Coronary artery (tissue), 2 donors: ENCODE measurements around the gene IFITM1.

Experiments used
- DNase-seq: peaks from one replicate; pipeline ENCODE4 v3.0.0-alpha.2; 2017; ENCODE audit warnings: low spot score
- H3K27ac ChIP-seq, 2 donors: fragments of 200-600 bp; sonication (generic); one replicate each; pipeline ENCODE4 v1.5.1; 2016 to 2019
- H3K4me3 ChIP-seq: fragments of 200-600 bp; sonication (generic); 2 replicates; pipeline ENCODE4 v1.5.1; 2016; ENCODE audit warnings: mild to moderate bottlenecking, moderate library complexity
- TF ChIP-seq, protein P1 (sequence below): fragments of 200-600 bp; sonication (generic); IDR thresholded peaks from one replicate; pipeline ENCODE4 v1.5.1; 2019; ENCODE audit warnings: antibody characterized with exemption

IFITM1 gene

DNA sequence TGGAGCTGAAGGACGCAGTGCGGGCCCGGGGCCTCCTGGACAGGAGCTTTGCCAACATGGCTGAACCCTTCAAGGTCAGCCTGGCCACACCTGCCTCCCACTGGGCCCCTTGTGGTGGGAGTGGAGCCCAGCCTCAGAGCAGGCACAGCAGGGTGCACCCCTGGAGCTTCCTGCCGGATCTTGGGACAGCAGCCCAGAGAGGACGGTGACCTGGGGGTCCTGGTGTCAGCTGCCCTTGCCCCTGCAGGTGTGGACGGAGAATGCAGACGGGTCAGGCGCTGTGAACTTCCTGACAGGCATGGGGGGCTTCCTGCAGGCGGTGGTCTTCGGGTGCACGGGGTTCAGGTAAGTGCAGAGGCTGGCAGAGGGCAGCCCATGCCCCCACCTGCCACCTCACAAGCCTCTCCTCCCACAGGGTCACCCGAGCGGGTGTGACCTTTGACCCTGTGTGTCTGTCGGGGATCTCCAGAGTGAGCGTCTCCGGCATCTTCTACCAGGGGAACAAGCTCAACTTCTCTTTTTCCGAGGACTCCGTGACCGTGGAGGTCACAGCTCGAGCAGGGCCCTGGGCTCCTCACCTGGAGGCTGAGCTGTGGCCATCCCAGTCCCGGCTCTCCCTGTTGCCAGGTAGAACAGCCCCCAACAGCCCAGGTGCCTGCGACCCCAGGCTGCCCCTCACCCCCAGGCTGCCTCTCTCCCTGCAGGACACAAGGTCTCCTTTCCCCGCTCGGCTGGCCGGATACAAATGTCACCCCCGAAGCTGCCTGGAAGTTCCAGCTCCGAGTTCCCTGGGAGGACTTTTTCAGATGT, 19.8 kb upstream of the IFITM1 start:
- Histone ChIP-seq H3K27ac (no peak overlapping the region), H3K4me3 (no peak overlapping the region)
- TF ChIP-seq, protein P1, sequence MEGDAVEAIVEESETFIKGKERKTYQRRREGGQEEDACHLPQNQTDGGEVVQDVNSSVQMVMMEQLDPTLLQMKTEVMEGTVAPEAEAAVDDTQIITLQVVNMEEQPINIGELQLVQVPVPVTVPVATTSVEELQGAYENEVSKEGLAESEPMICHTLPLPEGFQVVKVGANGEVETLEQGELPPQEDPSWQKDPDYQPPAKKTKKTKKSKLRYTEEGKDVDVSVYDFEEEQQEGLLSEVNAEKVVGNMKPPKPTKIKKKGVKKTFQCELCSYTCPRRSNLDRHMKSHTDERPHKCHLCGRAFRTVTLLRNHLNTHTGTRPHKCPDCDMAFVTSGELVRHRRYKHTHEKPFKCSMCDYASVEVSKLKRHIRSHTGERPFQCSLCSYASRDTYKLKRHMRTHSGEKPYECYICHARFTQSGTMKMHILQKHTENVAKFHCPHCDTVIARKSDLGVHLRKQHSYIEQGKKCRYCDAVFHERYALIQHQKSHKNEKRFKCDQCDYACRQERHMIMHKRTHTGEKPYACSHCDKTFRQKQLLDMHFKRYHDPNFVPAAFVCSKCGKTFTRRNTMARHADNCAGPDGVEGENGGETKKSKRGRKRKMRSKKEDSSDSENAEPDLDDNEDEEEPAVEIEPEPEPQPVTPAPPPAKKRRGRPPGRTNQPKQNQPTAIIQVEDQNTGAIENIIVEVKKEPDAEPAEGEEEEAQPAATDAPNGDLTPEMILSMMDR: no peak
- DNase-seq: no peak

DNA sequence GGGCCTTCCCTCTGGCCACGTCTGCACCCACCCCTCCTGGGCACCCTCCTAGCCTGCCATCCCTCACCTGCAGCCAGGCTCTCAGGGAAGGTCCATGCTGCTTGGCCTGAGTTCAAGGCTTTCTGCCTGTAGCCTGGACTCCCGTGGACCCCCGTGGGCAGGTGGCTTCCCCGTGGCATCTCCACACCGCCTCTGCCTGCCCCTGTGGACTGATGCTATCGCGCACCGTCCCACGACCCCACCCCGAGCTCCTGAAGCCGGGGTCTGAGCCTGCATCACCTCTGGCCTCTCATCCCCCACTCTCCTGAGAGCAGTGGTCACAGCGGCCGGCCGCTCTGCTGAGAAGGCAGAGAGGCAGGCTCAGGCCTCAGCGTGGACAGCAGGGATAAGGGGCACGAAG, 19.1 kb upstream of the IFITM1 start:
- DNase-seq: no peak
- TF ChIP-seq, protein P1: no peak
- Histone ChIP-seq H3K4me3 (no peak overlapping the region), H3K27ac (no peak overlapping the region)

DNA sequence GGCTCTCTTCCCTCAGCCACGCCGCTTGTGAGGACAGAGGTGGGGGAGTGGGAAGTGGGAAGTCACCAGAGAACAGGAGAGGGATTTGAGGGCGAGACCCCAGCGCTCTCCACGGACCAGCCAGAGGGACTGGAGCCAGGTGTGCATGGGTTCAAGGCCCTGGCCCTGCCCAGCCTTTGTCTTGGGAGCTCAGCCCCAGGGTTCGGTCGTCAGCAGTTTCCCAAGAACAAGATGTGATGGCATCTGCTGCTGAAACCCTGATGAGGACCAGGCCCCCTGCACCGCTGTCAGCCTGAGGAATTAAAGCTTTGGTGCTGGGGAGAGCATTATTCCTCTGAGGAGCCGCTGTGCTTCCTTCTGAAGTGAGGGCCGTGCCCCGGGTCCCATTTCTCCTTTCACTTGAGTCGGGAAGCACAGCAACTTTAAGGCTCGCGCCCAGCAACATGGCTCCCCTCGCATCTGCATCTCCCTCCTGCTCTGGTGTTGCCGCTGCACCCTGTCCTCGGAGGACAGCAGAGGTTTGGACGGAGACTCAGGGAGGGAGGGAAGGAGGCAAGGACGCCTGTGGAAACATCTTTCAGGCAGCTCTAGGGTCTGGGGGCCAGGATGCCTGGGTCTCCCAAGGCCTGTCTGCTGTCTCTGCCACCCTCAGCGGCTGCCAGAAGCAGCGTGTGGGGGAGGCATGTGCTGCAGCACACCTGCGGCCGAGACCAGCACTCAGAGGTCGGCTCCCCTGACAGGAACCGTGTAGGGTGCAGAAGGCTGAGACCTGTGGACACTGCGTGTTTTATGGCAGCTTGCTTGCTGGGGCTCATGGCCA, 18.3 kb upstream of the IFITM1 start:
- Histone ChIP-seq H3K4me3 (no peak overlapping the region), H3K27ac (no peak overlapping the region)
- no peak for DNase-seq
- TF ChIP-seq, protein P1: no peak

DNA sequence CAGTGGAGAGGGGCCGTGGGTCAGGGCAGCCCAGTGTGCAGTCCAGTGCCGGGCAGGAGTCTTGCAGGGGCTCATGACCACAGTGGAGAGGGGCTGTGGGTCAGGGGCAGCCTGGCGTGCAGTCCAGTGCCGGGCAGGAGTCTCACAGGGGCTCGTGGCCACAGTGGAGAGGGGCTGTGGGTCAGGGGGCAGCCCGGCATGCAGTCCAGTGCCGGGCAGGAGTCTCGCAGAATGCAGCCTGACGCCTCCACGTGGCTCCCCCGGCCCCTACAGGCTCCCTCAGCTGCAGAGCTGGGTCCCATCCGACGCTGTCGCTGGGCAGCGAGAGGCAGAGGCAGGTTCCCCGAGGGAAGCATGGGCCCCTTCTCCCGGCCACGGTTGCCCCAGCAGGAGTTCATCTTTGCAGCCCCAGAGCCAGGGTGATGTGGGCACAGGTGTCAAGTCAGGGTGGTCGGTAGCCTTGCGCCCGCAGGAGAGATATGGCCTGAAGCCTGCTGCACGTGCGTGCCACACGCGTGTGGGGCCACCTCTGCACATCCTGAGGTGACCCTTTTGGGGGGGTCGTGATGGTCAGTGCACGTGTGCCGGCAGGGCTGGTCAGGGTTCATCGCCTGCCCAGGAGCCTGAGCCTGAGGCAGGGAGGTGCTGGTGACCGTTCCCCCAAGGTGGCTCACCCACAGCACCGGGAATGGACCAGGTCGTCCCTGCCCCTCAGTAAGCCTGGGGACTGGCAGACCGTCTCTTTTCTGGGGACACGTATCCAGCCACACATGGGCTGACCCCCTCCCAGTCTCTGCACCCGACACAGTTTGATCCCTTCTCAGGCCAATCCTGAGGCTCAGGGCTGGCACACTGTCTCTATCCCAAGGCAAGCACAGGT, 17.4 kb upstream of the IFITM1 start:
- no peak for DNase-seq
- TF ChIP-seq, protein P1: no peak
- no peak overlapping the region for H3K27ac ChIP-seq
- H3K4me3 ChIP-seq: no peak overlapping the region

DNA sequence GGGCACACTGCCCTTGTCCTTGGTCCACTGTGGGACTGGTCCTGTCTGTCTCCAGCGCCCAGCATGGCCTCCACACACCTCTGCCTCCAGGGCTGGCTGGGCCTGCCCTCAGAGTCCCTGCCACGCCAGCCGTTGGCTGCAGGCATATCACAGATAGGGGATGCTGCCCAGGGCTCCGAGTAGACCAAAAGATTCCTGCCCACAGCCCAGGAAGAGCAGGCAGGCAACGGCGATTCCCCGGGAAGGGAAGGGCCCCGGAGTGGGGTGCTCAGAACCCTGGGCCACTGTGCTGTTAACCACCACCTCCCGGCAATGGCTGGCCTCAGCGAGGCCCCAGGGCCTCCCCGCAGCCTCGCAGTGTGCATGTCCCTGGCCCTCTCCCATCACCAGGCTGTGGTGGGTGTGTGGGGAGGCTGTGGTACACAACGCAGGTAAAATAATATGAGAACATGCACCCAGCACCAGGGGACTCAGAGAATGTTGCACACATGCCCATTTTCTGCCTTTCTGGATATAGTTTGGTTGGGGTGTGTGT, 16.7 kb upstream of the IFITM1 start:
- DNase-seq: no peak
- H3K27ac ChIP-seq: no peak overlapping the region
- TF ChIP-seq, protein P1: no peak
- H3K4me3 ChIP-seq: no peak overlapping the region

DNA sequence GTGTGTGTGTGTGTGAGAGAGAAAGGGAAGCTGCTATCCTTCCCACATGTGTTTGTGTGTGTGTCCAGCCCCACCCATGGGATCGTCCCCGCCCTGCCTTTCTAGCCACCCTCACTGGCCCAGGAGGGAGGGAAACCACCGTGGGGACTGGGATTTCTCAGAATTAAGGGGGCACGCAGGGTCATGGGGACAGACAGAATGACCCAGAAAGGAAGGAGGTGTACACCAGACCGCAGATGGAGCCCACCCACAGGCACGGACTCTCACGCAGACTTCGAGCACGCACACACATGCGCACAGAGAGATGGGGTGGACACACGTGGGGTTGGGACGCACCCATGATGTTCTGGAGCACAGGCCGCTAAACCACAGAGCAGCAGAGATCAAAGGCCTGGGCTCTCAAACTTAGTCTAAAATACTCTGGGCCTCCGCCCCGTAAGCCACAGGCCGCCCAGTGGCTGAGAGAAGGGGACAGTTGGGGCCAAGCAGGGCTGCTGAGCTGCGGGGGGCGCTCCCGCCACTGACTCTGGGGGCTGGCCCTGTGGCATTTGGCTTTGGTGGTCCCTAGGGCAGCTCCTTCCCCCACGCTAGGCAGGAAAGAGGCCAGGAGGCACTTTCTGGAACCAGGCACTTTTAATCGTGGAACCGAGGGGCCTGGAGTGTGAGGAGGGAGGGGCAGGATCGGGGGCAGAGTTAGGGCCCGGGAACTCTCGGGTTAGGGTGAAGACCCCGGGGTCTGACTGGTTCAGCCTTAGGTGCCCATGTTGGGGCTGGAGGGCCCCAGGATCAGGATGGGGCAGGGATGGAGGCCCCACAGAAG, 16.0 kb upstream of the IFITM1 start:
- no peak overlapping the region for H3K4me3 ChIP-seq
- no peak overlapping the region for H3K27ac ChIP-seq
- TF ChIP-seq, protein P1: no peak
- no peak for DNase-seq
